ENCODE results near the gene ARHGAP42. TPM values are rescaled to one million over a fixed set of nuclear protein-coding genes. Genes with fewer than 3 reads are reported as not detected.

Gene ARHGAP42
- total RNA-seq, 2 experiments from 2014 or later = not detected

GRCh38 chr11:100778166-100778785 lies 91.2 kb downstream of the ARHGAP42 start:
- Mint-ChIP-seq H3K27me3 (no peaks in the 10 kb centered on the region), H3K27ac (no peak overlapping the region), H3K9me3 (no peaks in the 10 kb centered on the region), H3K4me3 (no peak overlapping the region), H3K4me1 (ENCODE audit: low read depth) (no peaks in the 10 kb centered on the region), H3K36me3 (no peaks in the 10 kb centered on the region)
- POLR2A ChIA-PET = no interaction called here
- CTCF ChIA-PET = no interaction called here
- intact Hi-C loops (cut with micrococcal nuclease) = no loop called here
- DNase-seq = no peak

- H3K27ac Mint-ChIP-seq = no peak overlapping the region
Measured at GRCh38 chr11:100780470-100780869, 93.4 kb downstream of the ARHGAP42 start.

DNA sequence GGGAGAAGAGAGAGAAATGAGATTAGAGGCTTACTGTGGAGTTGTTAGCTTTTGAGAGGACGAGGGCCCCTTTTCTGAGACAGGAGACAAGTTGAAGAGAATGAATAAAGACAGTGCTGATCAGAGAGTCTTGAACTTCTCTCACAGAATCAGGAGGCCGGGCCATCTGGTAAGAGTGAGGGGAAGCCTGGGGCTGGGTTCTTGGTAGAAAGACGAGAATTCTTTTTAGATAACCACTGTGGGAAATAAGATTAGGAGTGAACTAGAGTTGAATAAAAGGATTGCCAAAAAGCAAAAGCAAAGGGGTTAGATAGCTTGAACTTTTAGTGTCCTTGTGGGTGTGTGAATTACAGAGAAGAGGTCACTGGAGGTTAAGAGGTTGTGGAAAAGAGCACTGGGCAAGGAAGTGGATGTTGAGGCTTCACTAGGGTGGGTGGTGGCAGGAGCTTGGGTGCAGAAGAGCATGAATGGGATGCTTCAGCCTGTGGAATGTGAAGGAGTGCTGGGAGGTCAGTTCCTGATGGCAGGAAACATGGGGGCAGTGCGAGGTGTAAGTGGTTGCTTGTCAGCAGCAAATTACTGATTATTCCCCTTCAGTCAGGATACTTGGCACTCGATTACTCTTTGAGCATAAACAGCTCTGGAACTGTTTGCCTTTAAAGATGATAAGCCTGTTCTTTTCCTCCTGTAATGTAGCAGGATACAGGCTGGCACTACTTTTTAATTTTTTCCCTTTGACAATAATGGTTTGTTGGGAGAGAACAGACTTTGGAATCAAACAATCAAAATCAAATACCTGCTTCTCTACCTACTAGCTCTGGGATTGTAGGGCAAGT lies 98.3 kb downstream of the ARHGAP42 start:
- DNase-seq = no peak
- no peaks in the 10 kb centered on the region for H3K27me3 Mint-ChIP-seq
- H3K27ac Mint-ChIP-seq = no peak overlapping the region
- POLR2A ChIA-PET = no interaction called here
- no peak overlapping the region for H3K4me3 Mint-ChIP-seq
- no peaks in the 10 kb centered on the region for H3K36me3 Mint-ChIP-seq
- intact Hi-C loops (cut with micrococcal nuclease) = no loop called here
- H3K4me1 Mint-ChIP-seq (ENCODE audit: low read depth) = no peaks in the 10 kb centered on the region
- CTCF ChIA-PET = no interaction called here
- peaks cover 3% of the 10 kb centered on the region for H3K9me3 Mint-ChIP-seq

More at GRCh38 chr11:100780470-100780869, 93.4 kb downstream of the ARHGAP42 start:
- CTCF ChIA-PET = no interaction called here
- Mint-ChIP-seq H3K27me3 (no peaks in the 10 kb centered on the region), H3K9me3 (no peaks in the 10 kb centered on the region), H3K4me1 (ENCODE audit: low read depth) (no peaks in the 10 kb centered on the region), H3K36me3 (no peaks in the 10 kb centered on the region), H3K4me3 (no peak overlapping the region)
- POLR2A ChIA-PET = no interaction called here
- DNase-seq = no peak
- intact Hi-C loops (cut with micrococcal nuclease) = no loop called here

DNA sequence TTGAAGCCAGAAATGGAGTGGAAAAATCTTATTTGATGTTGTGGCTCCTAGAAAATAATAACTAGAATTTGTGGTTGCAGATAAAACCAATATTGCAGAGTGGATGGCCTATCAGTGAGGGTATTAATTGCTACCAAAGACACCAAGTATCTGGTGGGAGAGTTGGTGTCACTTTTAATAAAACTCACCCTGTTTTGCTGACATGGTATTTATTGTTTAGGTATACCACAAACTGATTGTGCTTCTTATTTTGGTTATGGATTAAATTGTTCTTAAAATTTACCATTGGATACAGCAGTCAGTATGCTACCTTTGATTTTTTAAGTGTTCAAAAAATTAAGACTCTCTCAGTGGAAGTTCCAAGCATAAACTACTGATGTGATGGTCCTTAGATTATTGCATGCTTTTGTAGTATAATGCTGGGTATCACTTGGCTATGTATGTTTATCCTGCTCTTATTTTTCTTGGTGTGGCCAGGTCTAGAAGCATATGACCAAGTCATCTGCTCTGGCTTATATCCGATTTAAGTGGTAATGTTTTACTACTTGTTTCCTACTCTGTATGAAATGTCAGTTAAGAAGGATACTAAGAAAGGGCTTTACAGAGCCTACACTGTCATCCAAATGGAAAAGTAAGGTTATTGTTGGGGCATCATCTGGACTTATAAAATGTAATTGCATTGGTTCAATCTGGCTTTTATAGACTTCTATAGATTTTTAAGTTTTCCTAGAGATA lies 101.6 kb downstream of the ARHGAP42 start:
- ChIA-PET CTCF (no interaction called here), POLR2A (no interaction called here)
- Mint-ChIP-seq H3K9me3 (peaks cover 3% of the 10 kb centered on the region), H3K27ac (no peak overlapping the region), H3K4me3 (no peak overlapping the region), H3K36me3 (no peaks in the 10 kb centered on the region), H3K4me1 (ENCODE audit: low read depth) (no peaks in the 10 kb centered on the region), H3K27me3 (no peaks in the 10 kb centered on the region)
- intact Hi-C loops (cut with micrococcal nuclease) = no loop called here
- no peak for DNase-seq

- Mint-ChIP-seq H3K9me3 (peaks cover 3% of the 10 kb centered on the region), H3K36me3 (no peaks in the 10 kb centered on the region), H3K4me3 (no peak overlapping the region), H3K4me1 (ENCODE audit: low read depth) (no peaks in the 10 kb centered on the region), H3K27me3 (no peaks in the 10 kb centered on the region), H3K27ac (no peak overlapping the region)
- DNase-seq = no peak
- intact Hi-C loops (cut with micrococcal nuclease) = no loop called here
- CTCF ChIA-PET = no interaction called here
- POLR2A ChIA-PET = no interaction called here
Measured at GRCh38 chr11:100789500-100789899, 102.4 kb downstream of the ARHGAP42 start.

DNA sequence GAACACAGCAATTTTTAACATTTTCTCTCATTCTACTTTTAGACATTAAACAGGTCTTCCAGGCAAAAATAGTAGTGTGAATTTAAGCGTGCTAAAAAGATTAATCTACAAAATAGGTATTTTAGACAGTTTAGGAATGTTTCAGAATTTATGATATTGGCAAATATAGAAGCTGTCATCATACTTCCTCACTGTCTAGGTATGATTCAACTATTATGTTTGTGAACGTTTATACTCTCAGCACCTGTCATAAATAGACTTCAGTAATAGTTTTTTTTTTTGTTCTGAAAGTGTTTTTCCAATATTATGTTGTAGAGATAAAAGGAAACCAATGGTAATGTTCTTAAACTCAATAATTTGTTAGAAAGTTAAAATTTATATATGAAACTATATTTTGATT lies 103.0 kb downstream of the ARHGAP42 start:
- intact Hi-C loops (cut with micrococcal nuclease) = no loop called here
- CTCF ChIA-PET = no interaction called here
- H3K9me3 Mint-ChIP-seq = peaks cover 3% of the 10 kb centered on the region
- no peak for DNase-seq
- H3K4me1 Mint-ChIP-seq (ENCODE audit: low read depth) = no peaks in the 10 kb centered on the region
- H3K27ac Mint-ChIP-seq = no peak overlapping the region
- POLR2A ChIA-PET = no interaction called here
- no peaks in the 10 kb centered on the region for H3K27me3 Mint-ChIP-seq
- no peak overlapping the region for H3K4me3 Mint-ChIP-seq
- H3K36me3 Mint-ChIP-seq = no peaks in the 10 kb centered on the region

GRCh38 chr11:100791103-100791502 lies 104.0 kb downstream of the ARHGAP42 start:
- H3K27ac Mint-ChIP-seq = no peak overlapping the region
- no peak for DNase-seq
- H3K36me3 Mint-ChIP-seq = no peaks in the 10 kb centered on the region
- ChIA-PET POLR2A (no interaction called here), CTCF (no interaction called here)
- no peaks in the 10 kb centered on the region for H3K27me3 Mint-ChIP-seq
- intact Hi-C loops (cut with micrococcal nuclease) = no loop called here
- H3K9me3 Mint-ChIP-seq = peaks cover 3% of the 10 kb centered on the region
- no peak overlapping the region for H3K4me3 Mint-ChIP-seq
- no peaks in the 10 kb centered on the region for H3K4me1 Mint-ChIP-seq (ENCODE audit: low read depth)

DNA sequence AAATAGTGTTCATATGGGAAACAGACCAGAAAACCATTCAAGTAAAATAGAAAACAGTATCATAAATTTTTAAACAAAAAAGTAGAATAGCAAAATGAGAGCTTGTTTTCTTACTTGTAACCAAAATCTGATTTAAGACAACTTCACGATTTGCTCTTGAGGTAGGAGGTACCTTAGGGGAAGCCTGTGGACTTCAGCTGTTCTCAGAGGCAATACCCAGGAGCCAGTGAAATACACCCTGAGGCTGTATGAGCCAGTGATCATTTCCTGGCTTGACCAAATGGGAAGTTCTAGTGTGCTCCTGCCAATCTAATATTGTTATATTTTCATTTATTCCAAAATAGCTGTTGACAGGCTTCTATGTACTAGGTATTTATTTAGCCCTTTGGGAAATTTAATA lies 104.8 kb downstream of the ARHGAP42 start:
- H3K27me3 Mint-ChIP-seq = no peaks in the 10 kb centered on the region
- peaks cover 3% of the 10 kb centered on the region for H3K9me3 Mint-ChIP-seq
- H3K27ac Mint-ChIP-seq = no peak overlapping the region
- ChIA-PET CTCF (no interaction called here), POLR2A (no interaction called here)
- H3K36me3 Mint-ChIP-seq = no peaks in the 10 kb centered on the region
- no peak overlapping the region for H3K4me3 Mint-ChIP-seq
- H3K4me1 Mint-ChIP-seq (ENCODE audit: low read depth) = no peaks in the 10 kb centered on the region
- DNase-seq = no peak
- intact Hi-C loops (cut with micrococcal nuclease) = no loop called here

DNA sequence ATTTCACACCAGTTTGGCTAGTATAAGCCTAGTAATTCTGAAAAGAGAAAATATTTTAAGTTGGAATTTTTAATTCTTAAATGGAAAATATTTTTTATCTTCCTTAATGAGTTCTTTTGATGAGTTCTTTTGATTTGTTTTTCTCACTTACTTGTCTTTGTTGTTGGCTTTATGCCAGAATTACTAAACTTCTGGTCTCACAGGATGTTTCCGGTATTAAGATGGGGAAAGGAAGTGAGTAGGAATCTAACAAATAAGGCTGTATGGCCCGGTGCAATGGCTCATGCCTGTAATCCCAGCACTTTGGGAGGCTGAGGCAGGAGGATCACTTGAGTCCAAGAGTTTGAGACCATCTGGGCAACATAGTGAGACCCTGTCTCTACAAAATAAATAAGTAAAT lies 106.4 kb downstream of the ARHGAP42 start:
- no peaks in the 10 kb centered on the region for H3K36me3 Mint-ChIP-seq
- ChIA-PET POLR2A (no interaction called here), CTCF (no interaction called here)
- no peaks in the 10 kb centered on the region for H3K9me3 Mint-ChIP-seq
- intact Hi-C loops (cut with micrococcal nuclease) = no loop called here
- DNase-seq = no peak
- no peak overlapping the region for H3K27ac Mint-ChIP-seq
- no peak overlapping the region for H3K4me3 Mint-ChIP-seq
- no peaks in the 10 kb centered on the region for H3K4me1 Mint-ChIP-seq (ENCODE audit: low read depth)
- H3K27me3 Mint-ChIP-seq = no peaks in the 10 kb centered on the region

DNA sequence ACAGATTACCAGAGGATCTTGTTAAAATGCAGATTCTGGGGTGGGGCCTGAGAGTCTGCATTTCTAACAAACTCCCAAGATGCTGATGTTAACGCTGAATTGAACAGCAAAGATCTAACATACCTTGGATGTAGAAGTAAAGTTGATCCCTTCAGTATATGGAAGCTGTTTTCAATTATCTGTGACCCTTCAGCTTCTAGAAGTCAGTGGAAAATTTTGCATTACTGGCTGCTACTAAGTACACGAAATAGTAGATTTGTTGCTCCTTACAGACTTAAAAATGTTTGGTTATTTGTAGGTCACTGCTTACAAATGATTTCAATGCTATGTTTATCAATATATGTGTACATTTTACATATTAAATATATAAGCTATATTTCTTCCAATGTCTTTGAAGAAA lies 107.4 kb downstream of the ARHGAP42 start:
- ChIA-PET POLR2A (no interaction called here), CTCF (no interaction called here)
- H3K36me3 Mint-ChIP-seq = no peaks in the 10 kb centered on the region
- no peaks in the 10 kb centered on the region for H3K4me1 Mint-ChIP-seq (ENCODE audit: low read depth)
- intact Hi-C loops (cut with micrococcal nuclease) = no loop called here
- H3K9me3 Mint-ChIP-seq = no peaks in the 10 kb centered on the region
- H3K4me3 Mint-ChIP-seq = no peak overlapping the region
- H3K27me3 Mint-ChIP-seq = no peaks in the 10 kb centered on the region
- DNase-seq = no peak
- no peak overlapping the region for H3K27ac Mint-ChIP-seq

DNA sequence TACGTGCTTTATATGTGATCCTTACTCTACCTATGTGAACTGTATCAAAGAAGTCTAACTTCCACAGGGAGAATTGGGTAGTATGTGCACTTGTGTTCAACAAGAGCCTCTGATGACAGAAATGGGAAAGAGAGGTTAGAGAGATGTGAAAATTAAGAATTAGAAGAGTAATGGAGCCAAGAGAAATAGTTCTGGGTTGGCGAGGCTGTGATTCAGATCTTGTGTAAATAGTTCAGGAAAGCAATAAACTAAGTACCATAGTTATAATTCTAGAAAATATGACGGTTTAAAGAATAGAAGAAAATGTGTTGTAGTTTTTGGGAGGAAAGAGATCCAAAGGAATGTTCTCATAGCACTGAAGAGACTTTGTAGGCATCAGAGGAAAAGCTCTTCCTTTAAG lies 112.4 kb downstream of the ARHGAP42 start:
- Mint-ChIP-seq H3K4me3 (no peak overlapping the region), H3K9me3 (no peaks in the 10 kb centered on the region), H3K27me3 (no peaks in the 10 kb centered on the region), H3K4me1 (ENCODE audit: low read depth) (no peaks in the 10 kb centered on the region), H3K27ac (no peak overlapping the region), H3K36me3 (no peaks in the 10 kb centered on the region)
- no peak for DNase-seq
- CTCF ChIA-PET = no interaction called here
- intact Hi-C loops (cut with micrococcal nuclease) = no loop called here
- POLR2A ChIA-PET = no interaction called here

- Mint-ChIP-seq H3K27ac (no peak overlapping the region), H3K4me1 (ENCODE audit: low read depth) (no peaks in the 10 kb centered on the region), H3K9me3 (no peaks in the 10 kb centered on the region), H3K27me3 (no peaks in the 10 kb centered on the region), H3K36me3 (no peaks in the 10 kb centered on the region), H3K4me3 (no peak overlapping the region)
- POLR2A ChIA-PET = no interaction called here
- intact Hi-C loops (cut with micrococcal nuclease) = no loop called here
- DNase-seq = no peak
- CTCF ChIA-PET = no interaction called here
Measured at GRCh38 chr11:100800202-100800601, 113.1 kb downstream of the ARHGAP42 start.
